H1 (cell line): ENCODE data around the gene P2RX5. TPM values are rescaled to one million over a fixed set of nuclear protein-coding genes. Genes with fewer than 3 reads are reported as not detected.

Experiments used
- BACH1 ChIP-seq: IDR thresholded peaks from 2 replicates; pipeline ENCODE4 v1.6.1; 2012; ENCODE audit warnings: low read length, improper control_type of control experiment
- CBX8 ChIP-seq: fragments of 300-800, 300-1000 bp; sonication (generic); IDR thresholded peaks from 2 replicates; pipeline ENCODE4 v1.7.1; 2016; ENCODE audit warnings: low read depth, low read length, borderline replicate concordance
- CTBP2 ChIP-seq: IDR thresholded peaks from 2 replicates; pipeline ENCODE4 v1.7.0; 2011; ENCODE audit warnings: borderline replicate concordance, mild to moderate bottlenecking, moderate library complexity, mixed read lengths, low read length; ENCODE audit not compliant: insufficient read depth, insufficient read length
- EGR1 ChIP-seq: IDR thresholded peaks from 2 replicates; pipeline ENCODE4 v1.6.1; 2011; ENCODE audit warnings: low read depth, low read length, borderline replicate concordance
- KDM5A ChIP-seq: fragments of 200-600 bp; IDR thresholded peaks from 2 replicates; pipeline ENCODE4 v1.7.1; 2012; ENCODE audit warnings: mild to moderate bottlenecking, low read length, inconsistent platforms, mixed read lengths
- SIN3A ChIP-seq, 2 experiments: IDR thresholded peaks in 1 of 2; conservative IDR thresholded peaks in 1 of 2; 2 replicates each; pipeline ENCODE4 v1.6.1; 2011 to 2012; ENCODE audit warnings: low read length in 2 of 2, improper control_type of control experiment in 1 of 2, low read depth in 1 of 2, mild to moderate bottlenecking in 1 of 2
- SP2 ChIP-seq: IDR thresholded peaks from 2 replicates; pipeline ENCODE4 v1.6.1; 2012; ENCODE audit warnings: mild to moderate bottlenecking, low read length, inconsistent platforms
- polyA plus RNA-seq, 7 experiments: library from polyadenylated mRNA; depleted of rRNA in 3 of 7; stranded (reverse) in 5 of 7; unstranded in 2 of 7; fragments of >200 nt in 5 of 7; fragments of 200-250 nt in 2 of 7; gene quantifications; 1 replicate in 5 of 7; 2 replicates in 1 of 7; 4 replicates in 1 of 7; pipeline versions ENCODE4 v1.2.1 to v1.2.3, GENCODE V29; 2011 to 2013; ENCODE audit warnings: missing spikeins in 2 of 7, mixed read lengths in 2 of 7
- total RNA-seq: library from RNA; stranded (reverse); fragmentation: NEBNext Ultra II Directional; extraction: Animal tissue kit (Norgen Biotek cat#: 25700); gene quantifications from 2 replicates; pipeline ENCODE4 v1.2.1, GENCODE V29; 2021
- TF ChIP-seq, protein P1 (sequence below): IDR thresholded peaks from 2 replicates; pipeline ENCODE4 v1.6.1; 2011; ENCODE audit warnings: low read length, improper control_type of control experiment

P2RX5 gene
- total and polyA plus RNA-seq, 2 of the 8 experiments (the other 6 are each of a cell fraction or from before 2014, with no cell fraction given) = 12.0 to 15.6 TPM

DNA sequence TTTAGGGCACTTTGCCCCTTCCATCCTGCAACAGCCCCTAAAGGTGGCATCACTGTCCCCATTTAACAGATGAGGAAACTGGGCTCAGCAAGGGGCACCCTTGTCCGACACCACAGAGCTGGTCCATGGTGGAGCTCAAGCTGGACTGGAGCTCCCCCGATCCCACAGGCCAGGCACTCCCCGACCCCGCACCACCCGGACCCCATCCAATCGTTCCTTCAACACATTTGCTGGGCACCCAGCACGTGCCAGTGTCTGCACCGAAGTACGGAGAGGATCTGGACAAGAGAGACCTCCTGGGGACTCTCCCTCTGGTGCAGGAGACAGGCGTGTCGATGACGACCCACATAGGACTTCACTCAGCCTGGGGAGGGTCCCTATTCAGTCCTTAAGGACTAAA is 13.9 kb downstream of the P2RX5 start (continued):
- TF ChIP-seq KDM5A (no peak), SIN3A (conservative IDR thresholded peaks at IDR 0.05 in 1 of 2, IDR thresholded peaks at IDR 0.05 in 1 of 2; ENCODE audit: low read depth in 1 of 2, low read length in 2 of 2) (no peak), BACH1 (no peak), EGR1 (no peak), CBX8 (no peak), CTBP2 (no peak), SP2 (no peak)
- TF ChIP-seq, protein P1, sequence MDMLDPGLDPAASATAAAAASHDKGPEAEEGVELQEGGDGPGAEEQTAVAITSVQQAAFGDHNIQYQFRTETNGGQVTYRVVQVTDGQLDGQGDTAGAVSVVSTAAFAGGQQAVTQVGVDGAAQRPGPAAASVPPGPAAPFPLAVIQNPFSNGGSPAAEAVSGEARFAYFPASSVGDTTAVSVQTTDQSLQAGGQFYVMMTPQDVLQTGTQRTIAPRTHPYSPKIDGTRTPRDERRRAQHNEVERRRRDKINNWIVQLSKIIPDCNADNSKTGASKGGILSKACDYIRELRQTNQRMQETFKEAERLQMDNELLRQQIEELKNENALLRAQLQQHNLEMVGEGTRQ = no peak
